ENCODE measurements around the gene SNRPA1.
"Not testable (repeated sequence)": the region's sequence is repeated elsewhere in the genome, so short reads cannot be mapped to it uniquely, and the experiment has no call there.

The SNRPA1 gene

DNA sequence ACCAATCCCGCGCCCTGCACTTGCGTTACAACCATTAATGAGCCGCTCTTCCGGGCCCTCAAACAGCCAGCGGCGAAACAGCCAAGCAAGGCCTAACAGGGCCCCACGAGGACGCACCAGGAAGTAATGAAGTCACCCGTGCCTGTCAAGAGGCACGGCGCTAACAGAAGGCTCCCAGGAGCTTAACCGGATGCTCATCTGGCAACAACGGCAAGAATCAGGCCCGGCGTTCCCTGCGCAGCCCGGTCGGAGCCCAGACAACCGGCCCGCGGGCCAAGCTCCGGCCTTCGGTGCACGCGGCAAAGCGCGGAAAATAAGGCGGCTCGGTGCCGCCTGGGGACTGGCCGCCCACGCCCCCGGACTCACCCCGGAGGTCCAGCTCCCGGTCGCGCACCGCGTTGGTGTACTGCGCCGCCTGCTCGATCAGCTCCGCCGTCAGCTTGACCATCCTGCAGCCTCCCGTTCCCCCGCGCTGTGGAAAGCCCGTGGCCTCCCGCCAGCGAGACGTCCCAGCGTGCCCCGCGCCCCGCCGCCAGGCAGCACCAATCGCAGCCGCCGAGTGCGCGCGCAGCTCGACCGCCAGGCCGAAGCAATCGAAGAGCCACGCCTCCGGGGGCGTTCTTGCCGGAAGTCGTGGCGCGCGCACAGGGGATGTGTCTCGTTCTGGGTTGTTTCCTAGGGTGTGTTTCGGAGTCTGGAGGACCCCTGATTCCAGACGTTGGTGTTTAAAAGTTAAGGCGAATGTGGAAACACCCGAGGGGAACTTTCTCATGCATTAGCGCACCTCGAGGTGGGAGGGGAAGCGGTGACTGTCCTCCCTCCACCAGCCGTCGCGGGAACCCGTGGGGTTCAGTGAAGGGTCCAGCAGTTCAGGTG is at the start of gene SNRPA1:
TSS of gene SNRPA1 (minus strand) at position 518 of the 876 bp plus-strand sequence. CDS start at position 448, 70 bp downstream.
- DNase-seq (ENCODE audit: low read depth): peak; percentile 81

DNA sequence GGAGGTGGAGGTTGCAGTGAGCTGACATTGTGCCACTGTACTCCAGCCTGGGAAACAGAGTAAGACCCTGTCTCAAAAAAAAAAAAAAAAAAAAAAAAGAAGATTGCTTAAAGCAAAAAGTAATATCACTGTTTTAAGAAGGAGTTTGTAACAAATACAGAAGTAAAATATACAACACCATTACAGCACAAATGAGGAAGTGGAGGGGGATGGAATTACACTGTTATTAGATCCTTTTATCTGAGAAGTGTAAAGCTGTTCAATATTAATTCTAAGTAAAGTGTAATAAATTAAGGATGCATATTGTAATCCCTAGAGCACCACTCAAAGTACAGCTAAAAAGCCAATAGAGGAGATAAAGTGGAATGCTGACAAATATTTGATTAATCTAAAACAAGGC is 47.0 kb upstream of the SNRPA1 start:
- no peak for DNase-seq (ENCODE audit: low read depth)

GRCh38 chr15:101338502-101339057 is 43.5 kb upstream of the SNRPA1 start:
- no peak for DNase-seq (ENCODE audit: low read depth)

GRCh38 chr15:101337976-101338375 is 42.9 kb upstream of the SNRPA1 start:
- DNase-seq (ENCODE audit: low read depth): no peak

DNA sequence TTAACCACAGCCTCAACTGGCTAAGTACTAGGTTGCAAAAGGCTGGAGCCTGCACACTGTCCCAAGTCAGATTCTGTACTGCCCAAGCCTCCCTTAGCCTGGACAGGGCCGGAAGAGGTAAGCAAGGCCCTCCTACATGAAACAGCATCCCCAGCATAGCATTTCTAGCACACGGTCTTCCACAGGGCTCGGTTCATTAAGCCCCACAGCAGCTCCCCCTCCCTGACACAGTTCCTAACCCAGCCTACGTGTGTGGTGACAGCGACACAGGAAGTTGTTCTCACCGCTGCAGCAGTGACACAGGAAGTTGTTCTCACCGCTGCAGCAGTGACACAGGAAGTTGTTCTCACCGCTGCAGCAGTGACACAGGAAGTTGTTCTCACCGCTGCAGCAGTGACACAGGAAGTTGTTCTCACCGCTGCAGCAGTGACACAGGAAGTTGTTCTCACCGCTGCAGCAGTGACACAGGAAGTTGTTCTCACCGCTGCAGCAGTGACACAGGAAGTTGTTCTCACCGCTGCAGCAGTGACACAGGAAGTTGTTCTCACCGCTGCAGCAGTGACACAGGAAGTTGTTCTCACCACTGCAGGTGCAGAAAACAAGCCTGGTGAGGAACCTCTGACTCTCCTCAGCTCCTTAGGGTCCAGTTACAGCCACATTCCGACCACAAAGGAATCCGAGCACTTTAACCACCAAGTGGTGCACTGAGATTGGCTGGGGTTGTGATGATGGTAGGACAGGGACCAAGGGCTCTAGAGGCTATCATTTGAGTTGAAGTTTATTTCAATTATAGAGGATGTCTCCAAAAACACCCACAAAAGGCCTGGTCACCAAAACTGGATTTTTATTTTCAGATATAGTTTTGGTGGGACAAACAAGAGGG is 39.1 kb upstream of the SNRPA1 start:
- DNase-seq (ENCODE audit: low read depth): not testable (repeated sequence)

- no peak for DNase-seq (ENCODE audit: low read depth)
Measured at GRCh38 chr15:101332061-101332467, 37.0 kb upstream of the SNRPA1 start.

DNA sequence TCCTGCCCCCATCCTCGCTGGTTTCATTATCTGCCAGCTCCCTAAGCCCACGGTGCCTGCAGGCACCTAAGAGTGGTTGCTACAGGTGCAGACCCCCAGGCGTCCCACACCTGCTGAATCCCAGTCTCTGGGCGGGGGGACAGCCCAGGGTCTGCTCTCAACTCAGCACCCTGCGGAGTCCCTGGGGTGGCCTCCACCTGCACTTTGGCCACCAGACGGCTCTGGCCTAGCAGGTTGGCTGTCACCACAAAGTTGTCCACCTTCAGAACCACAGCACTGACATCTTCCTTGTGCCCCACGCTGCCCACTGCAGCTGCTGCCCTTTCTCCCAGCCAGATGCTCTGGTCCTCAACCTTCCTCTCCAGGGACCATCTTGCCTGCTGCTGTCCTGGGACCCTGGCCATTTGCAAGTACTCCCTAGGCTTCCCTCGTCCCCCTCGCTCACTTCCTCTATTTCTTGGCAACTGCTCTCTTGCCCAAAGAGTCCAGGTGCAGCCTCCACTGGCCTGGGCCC is 34.9 kb upstream of the SNRPA1 start:
- no peak for DNase-seq (ENCODE audit: low read depth)

DNA sequence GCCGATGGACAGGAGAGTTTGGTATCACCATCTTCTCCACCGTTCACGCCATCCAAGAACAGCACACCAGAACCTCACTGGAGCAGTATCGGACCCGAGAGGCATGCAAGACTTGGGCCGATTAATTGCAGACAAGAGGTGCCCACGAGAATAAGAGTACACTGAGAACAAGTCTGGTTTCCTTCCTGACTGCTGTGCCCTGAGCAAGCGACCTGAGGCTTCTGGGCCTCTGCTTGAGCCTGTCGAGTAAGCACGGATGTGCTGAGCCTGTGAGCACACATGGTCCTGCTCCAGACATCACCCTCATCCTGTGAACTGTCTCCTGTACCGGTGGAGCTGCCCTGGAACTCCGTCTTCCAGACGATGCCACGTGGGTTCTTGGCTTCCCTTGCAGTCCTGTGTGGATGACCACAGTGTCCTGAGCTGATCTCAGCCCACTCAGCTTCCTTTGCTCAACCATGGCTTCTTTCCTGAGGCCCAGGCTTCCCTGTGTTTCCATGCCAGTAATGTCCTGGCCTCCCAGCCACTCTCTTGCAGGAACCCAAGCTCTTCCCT is 34.3 kb upstream of the SNRPA1 start:
- no peak for DNase-seq (ENCODE audit: low read depth)

DNA sequence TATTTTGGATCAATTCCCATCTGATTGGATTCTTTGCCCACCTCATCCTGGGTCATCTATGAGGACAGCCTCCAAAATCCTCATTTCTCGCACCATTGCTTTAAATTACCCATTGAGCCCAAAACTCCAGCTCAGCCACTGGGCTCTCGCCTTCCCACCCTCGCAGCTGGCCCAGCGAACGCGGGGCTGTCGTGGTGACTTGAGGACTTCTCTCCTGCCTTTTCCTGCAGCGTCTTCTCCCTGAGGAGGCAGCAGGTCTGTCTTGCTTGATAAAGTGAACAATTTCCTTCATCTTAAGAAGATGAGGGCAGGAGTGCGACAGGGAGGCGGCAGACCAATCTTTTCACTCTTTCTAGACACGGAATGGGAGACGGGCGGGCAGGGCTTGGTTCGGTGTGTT is 33.0 kb upstream of the SNRPA1 start:
- no peak for DNase-seq (ENCODE audit: low read depth)

GRCh38 chr15:101327147-101327740 is 32.2 kb upstream of the SNRPA1 start:
- DNase-seq (ENCODE audit: low read depth): no peak

DNA sequence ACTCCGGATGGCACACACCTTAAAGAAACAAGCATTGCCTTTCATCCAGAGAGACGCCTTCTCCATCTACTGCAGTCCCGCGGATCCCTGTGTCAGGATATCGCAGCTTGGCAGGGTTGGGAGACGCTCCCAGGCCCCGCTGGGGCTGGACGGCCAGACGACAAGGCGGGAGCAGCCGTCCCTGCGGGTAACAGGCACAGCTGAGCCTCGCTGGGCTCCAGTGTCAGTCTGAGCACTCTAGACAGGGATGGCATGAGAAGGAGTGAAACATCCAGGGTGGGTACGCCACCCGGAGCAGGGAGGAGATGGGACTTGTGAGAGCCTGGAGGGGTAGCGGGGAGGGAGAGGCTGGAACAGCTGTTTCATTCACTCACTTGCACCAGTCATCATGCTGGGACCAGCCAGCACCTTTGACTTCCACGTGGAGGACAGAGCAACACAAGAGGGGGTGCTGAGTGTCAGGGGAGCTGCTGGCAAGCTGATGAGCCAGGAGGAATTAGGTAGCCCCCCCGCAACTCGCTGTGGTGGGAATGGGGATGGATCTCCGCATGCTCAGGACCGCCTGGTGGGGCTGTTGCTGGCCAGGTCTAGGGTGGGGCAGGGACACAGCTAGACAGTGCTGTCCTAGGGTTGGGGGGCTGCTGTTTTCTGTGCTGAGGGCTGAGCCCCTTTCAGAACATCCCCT is 31.6 kb upstream of the SNRPA1 start:
- DNase-seq (ENCODE audit: low read depth): no peak

- no peak for DNase-seq (ENCODE audit: low read depth)
Measured at GRCh38 chr15:101326026-101326315, 30.9 kb upstream of the SNRPA1 start.

DNA sequence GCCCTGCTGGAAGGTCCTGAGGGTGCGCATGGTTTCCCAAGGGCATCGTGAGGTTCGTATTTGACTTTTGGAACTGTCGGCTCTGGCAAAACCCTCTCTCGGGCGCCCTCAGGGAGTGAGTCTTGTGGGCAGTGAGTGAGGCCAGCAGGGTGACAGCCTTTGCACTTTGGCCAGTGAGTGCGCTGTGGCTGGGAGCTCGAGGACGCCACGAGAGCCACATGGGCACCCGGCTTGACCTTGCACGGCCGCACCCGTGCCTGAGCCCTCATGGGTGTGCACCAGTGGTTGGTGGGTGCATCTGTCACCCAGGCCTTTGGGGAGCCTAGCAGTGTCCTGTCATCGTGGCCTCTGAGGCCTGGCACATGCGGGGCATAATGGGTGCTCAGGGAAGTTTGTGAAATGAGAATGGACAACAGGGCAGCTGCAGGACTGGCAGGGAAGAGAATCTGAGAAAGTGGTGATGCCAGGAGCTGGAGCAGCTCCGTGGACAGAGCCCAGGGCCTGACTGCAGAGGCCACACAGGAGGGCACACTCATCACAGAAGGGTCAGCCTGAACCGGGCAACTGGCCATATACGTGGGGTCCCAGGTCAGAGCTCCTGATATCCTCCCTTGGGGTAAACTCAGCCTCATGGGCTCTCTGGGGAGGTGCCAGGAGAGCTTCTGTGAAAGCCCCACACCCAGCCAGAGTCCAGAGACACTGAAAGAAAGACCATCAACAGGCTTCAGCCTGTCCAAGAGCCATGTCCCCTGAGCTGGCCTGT is 30.4 kb upstream of the SNRPA1 start:
- no peak for DNase-seq (ENCODE audit: low read depth)

- no peak for DNase-seq (ENCODE audit: low read depth)
Measured at GRCh38 chr15:101324524-101325177, 29.6 kb upstream of the SNRPA1 start.

DNA sequence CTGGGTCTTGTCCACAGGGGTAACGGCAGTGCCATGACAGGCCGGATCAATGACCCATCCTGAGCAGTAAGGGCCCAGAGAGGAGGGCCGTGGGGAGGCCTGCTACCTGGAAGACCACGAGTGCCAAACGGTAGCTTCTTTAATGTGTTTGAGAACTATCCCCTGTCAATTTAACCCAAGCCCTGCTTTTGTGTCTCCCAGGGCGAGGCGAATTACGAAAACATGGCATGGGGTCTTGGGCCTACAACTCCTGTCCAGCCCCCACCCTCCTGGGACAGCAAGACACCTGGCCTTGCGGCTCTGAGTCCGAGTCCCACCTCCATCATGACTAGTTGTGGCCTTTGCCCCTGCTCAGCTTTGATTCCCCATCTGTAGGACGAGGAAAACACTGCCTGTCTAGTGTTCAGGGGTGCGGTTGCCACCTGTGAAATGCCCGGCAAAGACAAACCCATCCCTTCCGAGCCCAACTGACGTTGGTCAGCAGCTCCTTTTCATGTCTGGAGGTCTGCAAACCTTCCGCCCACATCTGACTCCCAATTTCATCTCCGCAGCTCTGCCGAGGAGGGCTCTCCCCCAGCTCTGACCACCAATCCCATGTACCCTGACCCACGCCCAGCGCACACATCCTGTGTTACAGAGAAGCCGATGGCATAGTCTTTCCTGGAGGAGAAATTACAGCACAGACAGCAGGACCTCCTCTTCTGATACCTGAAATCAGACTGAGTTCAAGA is 28.9 kb upstream of the SNRPA1 start:
- no peak for DNase-seq (ENCODE audit: low read depth)

DNA sequence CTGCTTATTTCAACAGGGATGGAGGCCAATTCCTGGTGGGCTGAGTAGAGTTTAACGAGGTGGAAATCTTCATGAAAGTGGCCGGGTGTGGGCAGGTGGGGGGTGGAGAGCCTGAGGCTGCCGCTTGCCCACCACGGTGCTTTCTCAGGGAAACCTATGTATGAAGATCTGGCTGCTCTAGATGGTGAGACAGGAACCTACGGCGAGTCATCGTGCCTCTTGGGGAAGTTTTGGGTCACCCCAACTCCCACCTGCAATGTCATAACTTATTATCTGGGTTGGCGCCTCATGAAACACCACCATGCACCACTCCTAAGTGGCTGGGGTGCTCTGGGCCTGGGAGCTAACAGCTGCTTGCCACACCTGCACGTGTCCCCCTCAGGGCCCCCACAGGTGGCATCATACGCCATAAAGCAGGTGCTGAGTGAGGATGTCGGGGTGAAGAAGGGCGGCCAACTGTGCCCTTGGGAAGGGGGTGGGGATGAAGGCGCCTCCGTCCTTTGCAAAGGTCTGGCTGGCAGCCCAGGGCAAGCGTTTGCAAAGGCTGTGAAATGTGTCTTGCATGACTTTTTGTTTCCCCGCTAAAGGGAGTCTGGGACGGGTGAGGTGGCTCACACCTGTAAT is 27.9 kb upstream of the SNRPA1 start:
- DNase-seq (ENCODE audit: low read depth): no peak

DNA sequence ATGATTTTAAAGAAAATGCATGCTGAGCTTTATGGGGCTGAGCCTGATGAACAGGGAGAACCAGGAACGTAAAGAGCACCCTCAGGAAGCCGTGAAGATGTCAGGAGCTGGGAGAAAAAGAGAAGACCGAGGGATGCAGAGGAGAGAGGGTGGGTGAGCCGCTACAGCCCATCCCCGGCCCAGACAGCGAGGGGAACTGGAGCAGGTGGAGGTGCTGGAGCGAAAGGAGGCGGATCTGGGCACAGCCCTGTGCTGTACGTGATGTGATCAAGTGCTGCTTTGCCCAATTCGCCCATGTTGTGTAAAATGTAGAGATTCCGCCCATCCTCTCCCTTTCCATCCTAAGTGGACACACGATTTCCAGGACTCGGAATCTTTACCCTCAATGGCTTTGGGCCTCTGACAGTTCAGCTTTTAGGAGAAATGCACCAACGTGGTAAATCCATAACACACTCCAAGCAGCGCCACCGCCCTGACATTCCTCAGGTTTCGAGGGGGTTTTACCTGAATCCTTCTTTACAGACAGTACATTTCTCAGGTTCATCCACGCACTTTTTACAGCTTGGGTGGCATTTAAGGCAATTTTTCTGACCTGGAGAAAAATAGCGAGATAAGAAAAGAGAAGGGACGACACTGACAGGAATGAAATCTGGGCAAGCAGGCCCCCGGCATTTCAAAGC is 27.1 kb upstream of the SNRPA1 start:
- no peak for DNase-seq (ENCODE audit: low read depth)

DNA sequence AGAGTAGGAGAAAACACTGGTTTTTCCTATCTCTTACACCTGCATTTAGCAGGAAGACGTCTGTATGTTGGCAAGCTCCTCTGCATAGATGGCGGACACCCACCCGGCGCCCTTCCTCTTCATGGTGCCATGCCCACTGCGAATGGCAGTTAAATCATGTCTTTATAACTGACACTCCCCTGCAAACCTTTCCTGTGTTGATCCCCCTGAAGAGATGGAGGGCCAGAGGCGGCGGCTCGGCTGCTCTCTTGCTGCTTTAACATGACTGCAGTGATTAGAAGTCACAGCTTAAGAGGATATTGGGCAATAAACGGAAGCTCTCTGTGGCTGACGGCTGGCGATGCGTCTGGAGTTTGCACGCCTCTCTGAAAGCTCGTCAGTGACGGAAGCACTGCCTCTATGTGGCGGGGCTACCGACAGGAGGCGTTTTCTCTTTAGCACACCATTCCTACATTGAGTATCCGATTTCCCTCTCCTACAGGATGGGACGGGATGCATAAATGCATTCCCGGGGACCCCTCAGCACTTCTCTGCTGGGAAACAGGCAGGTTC is 25.5 kb upstream of the SNRPA1 start:
- no peak for DNase-seq (ENCODE audit: low read depth)

Measured in HS-27A (cell line).